Right lobe of liver (tissue), 4 donors: ENCODE results near the gene MYO7B.

ENCODE experiments used
- CTCF ChIP-seq, 4 donors: fragments of 200-600 bp in 3 of 4; fragments of 450-650 bp in 1 of 4; IDR thresholded peaks; one replicate each; pipeline versions ENCODE4 v1.5.1 to v1.8.0; 2016 to 2022; ENCODE audit warnings: antibody characterized with exemption in 4 of 4, mild to moderate bottlenecking in 2 of 4
- POLR2A ChIP-seq: fragments of 450-650 bp; IDR thresholded peaks from one replicate; pipeline ENCODE4 v1.6.1; 2017; ENCODE audit warnings: antibody characterized with exemption, mild to moderate bottlenecking
- donor health status: DM: no; HTN: no; CAD: no.
- donor health status: DM: no; HTN: no; CAD: no.
- donor health status: DM: no; HTN: yes; CAD: no.

- TF ChIP-seq CTCF (IDR thresholded peaks at IDR 0.05), result no peak
- TF ChIP-seq POLR2A, result no peak
These were observed 5.0 kb upstream of the MYO7B start for GRCh38 chr2:127530245-127531140.
